Hepatocyte (in vitro differentiated cells): ENCODE results near the gene DNER. TPM values are rescaled to one million over a fixed set of nuclear protein-coding genes. Genes with fewer than 3 reads are reported as not detected.

Experiments used
- DNase-seq: peaks from one replicate; pipeline ENCODE4 v3.0.0-alpha.2; 2016; ENCODE audit warnings: low spot score
- H2AFZ ChIP-seq: fragments of 200-600 bp; sonication (generic); 2 replicates; pipeline ENCODE4 v1.6.0; 2016; ENCODE audit warnings: antibody characterized with exemption, mild to moderate bottlenecking
- H3K27ac ChIP-seq: fragments of 200-600 bp; sonication (generic); 2 replicates; pipeline ENCODE4 v1.5.1; 2016; ENCODE audit warnings: mild to moderate bottlenecking
- H3K27me3 ChIP-seq: fragments of 200-600 bp; sonication (generic); 2 replicates; pipeline ENCODE4 v1.6.1; 2016
- H3K36me3 ChIP-seq: fragments of 200-600 bp; sonication (generic); replicated peaks from 2 replicates; pipeline ENCODE4 v1.5.1; 2016; ENCODE audit warnings: low read depth; ENCODE audit not compliant: insufficient read depth
- H3K4me1 ChIP-seq: fragments of 200-600 bp; sonication (generic); 2 replicates; pipeline ENCODE4 v1.5.1; 2016; ENCODE audit warnings: mild to moderate bottlenecking, moderate library complexity; ENCODE audit not compliant: insufficient read depth
- H3K4me2 ChIP-seq: fragments of 200-600 bp; sonication (generic); 2 replicates; pipeline ENCODE4 v1.6.0; 2016
- H3K4me3 ChIP-seq: fragments of 200-600 bp; sonication (generic); 2 replicates; pipeline ENCODE4 v1.5.1; 2016; ENCODE audit warnings: mild to moderate bottlenecking
- H3K79me2 ChIP-seq: fragments of 200-600 bp; sonication (generic); 2 replicates; pipeline ENCODE4 v1.6.0; 2017; ENCODE audit warnings: mild to moderate bottlenecking
- H3K9me2 ChIP-seq: fragments of 200-600 bp; sonication (generic); replicated peaks from 2 replicates; pipeline ENCODE4 v1.6.0; 2017; ENCODE audit warnings: mild to moderate bottlenecking; ENCODE audit not compliant: insufficient read depth
- H3K9me3 ChIP-seq: fragments of 200-600 bp; sonication (generic); 2 replicates; pipeline ENCODE4 v1.5.1; 2016; ENCODE audit warnings: low read depth, mild to moderate bottlenecking
- H4K20me1 ChIP-seq: fragments of 200-600 bp; sonication (generic); 2 replicates; pipeline ENCODE4 v1.6.0; 2016; ENCODE audit warnings: mild to moderate bottlenecking; ENCODE audit not compliant: insufficient read depth, poor library complexity, severe bottlenecking
- CTCF ChIP-seq: fragments of 200-600 bp; sonication (generic); IDR thresholded peaks from 2 replicates; pipeline ENCODE4 v1.5.1; 2016; ENCODE audit warnings: antibody characterized with exemption, mild to moderate bottlenecking; ENCODE audit not compliant: poor library complexity
- EZH2 ChIP-seq: fragments of 200-600 bp; sonication (generic); IDR thresholded peaks from 2 replicates; pipeline ENCODE4 v1.6.1; 2016; ENCODE audit warnings: antibody characterized with exemption, mild to moderate bottlenecking, borderline replicate concordance
- EZH2phosphoT487 ChIP-seq: fragments of 200-600 bp; sonication (generic); IDR thresholded peaks from one replicate; pipeline ENCODE4 v1.6.1; 2018; ENCODE audit warnings: antibody characterized with exemption, mild to moderate bottlenecking, low read depth, moderate library complexity; ENCODE audit not compliant: unreplicated experiment, severe bottlenecking
- WGBS: methylation state at CpG from one replicate; pipeline ENCODE4 v1.1.6; 2016; ENCODE audit warnings: low lambda C conversion rate; ENCODE audit errors: missing lambda C conversion rate; 5-methylcytosine and 5-hydroxymethylcytosine counted together
- polyA plus RNA-seq: library from polyadenylated mRNA; unstranded; fragments of >200 nt; fragmentation: Nextera tagmentation; extraction: Ambion mirVana; gene quantifications from 2 replicates; pipeline ENCODE4 v1.2.1, GENCODE V29; 2016
- total RNA-seq: library from RNA; depleted of rRNA; stranded (reverse); fragments of >200 nt; gene quantifications from 2 replicates; pipeline ENCODE4 v1.2.3, GENCODE V29; 2014

DNER gene
- total and polyA plus RNA-seq, 2 experiments from 2014 or later, result 0.37 TPM; not detected in 1

- H3K27me3 ChIP-seq, result no peaks in the 10 kb centered on the region
- no peak for TF ChIP-seq EZH2
- TF ChIP-seq EZH2phosphoT487, result no peak
- TF ChIP-seq CTCF, result no peak
Observed at GRCh38 chr2:229660391-229660790, 54.0 kb downstream of the DNER start.

GRCh38 chr2:229658004-229658403, 56.4 kb downstream of the DNER start:
- DNase-seq, result no peak
- H3K4me2 ChIP-seq, result no peak overlapping the region
- H4K20me1 ChIP-seq, result no peaks in the 10 kb centered on the region
- no peaks in the 10 kb centered on the region for H3K4me1 ChIP-seq
- H3K4me3 ChIP-seq, result no peak overlapping the region
- 76% methylated on average over 4 of the region's 4 CpGs for WGBS
- TF ChIP-seq EZH2 (no peak), CTCF (no peak), EZH2phosphoT487 (no peak)
- no peak overlapping the region for H2AFZ ChIP-seq
- no peaks in the 10 kb centered on the region for H3K36me3 ChIP-seq
- no peaks in the 10 kb centered on the region for H3K9me2 ChIP-seq
- no peaks in the 10 kb centered on the region for H3K9me3 ChIP-seq
- H3K27ac ChIP-seq, result no peak overlapping the region
- H3K27me3 ChIP-seq, result no peaks in the 10 kb centered on the region
- no peaks in the 10 kb centered on the region for H3K79me2 ChIP-seq

More at GRCh38 chr2:229660391-229660790, 54.0 kb downstream of the DNER start:
- no peak for DNase-seq
- Histone ChIP-seq H3K79me2 (no peaks in the 10 kb centered on the region), H3K9me3 (no peaks in the 10 kb centered on the region), H4K20me1 (no peaks in the 10 kb centered on the region), H3K4me1 (no peaks in the 10 kb centered on the region), H3K36me3 (no peaks in the 10 kb centered on the region), H3K4me2 (no peak overlapping the region), H2AFZ (no peak overlapping the region), H3K27ac (no peak overlapping the region), H3K9me2 (no peaks in the 10 kb centered on the region), H3K4me3 (no peak overlapping the region)

- H3K36me3 ChIP-seq, result no peaks in the 10 kb centered on the region
- no peaks in the 10 kb centered on the region for H4K20me1 ChIP-seq
- no peaks in the 10 kb centered on the region for H3K79me2 ChIP-seq
- H3K9me3 ChIP-seq, result no peaks in the 10 kb centered on the region
- no peaks in the 10 kb centered on the region for H3K27me3 ChIP-seq
- H3K27ac ChIP-seq, result no peak overlapping the region
- no peak for DNase-seq
- H3K4me3 ChIP-seq, result no peak overlapping the region
- H2AFZ ChIP-seq, result no peak overlapping the region
- no peaks in the 10 kb centered on the region for H3K9me2 ChIP-seq
- TF ChIP-seq CTCF, result no peak
- TF ChIP-seq EZH2phosphoT487, result no peak
- no peak for TF ChIP-seq EZH2
- H3K4me1 ChIP-seq, result no peaks in the 10 kb centered on the region
- 95% methylated on average over 3 of the region's 3 CpGs for WGBS
- no peak overlapping the region for H3K4me2 ChIP-seq
Observed at GRCh38 chr2:229654437-229654836, 59.9 kb downstream of the DNER start.

GRCh38 chr2:229653531-229653930, 60.8 kb downstream of the DNER start:
- Histone ChIP-seq H3K79me2 (no peaks in the 10 kb centered on the region), H3K27me3 (peaks cover 8% of the 10 kb centered on the region), H3K4me3 (no peak overlapping the region), H3K4me2 (no peak overlapping the region), H3K9me2 (no peaks in the 10 kb centered on the region), H3K27ac (no peak overlapping the region), H3K4me1 (no peaks in the 10 kb centered on the region), H4K20me1 (no peaks in the 10 kb centered on the region), H3K36me3 (no peaks in the 10 kb centered on the region), H2AFZ (no peak overlapping the region), H3K9me3 (no peaks in the 10 kb centered on the region)
- 75% methylated on average over 1 of the region's 1 CpG for WGBS
- TF ChIP-seq EZH2phosphoT487 (no peak), EZH2 (no peak), CTCF (no peak)
- no peak for DNase-seq
